ENCODE results near the gene PPP5C.
"Not testable (repeated sequence)": the region's sequence is repeated elsewhere in the genome, so short reads cannot be mapped to it uniquely, and the experiment has no call there.

PPP5C gene

DNA sequence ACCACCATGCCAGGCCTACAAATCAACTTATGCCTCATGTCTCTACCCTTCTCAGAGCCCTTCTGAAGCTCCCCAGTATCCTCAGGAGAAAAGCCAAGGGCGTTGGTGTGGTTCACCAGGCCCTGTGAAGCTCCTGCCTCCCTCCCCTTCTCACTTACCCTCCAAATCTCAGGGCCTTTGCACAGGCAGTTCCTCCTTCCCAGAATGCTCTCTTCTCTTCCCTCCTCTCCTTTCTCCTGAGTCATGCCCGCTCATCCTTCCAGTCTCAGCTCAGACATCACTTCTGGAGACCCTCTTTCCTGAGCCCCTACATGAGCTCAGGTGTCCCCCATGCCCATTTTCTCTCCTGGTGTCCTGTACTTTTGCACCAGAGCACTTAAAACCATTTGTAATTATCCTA lies 29.5 kb upstream of the PPP5C start:
- Mint-ChIP-seq H3K4me1 (no peaks in the 10 kb centered on the region), H3K27ac (no peak overlapping the region), H3K4me3 (no peak overlapping the region), H3K36me3 (ENCODE audit: low read depth) (peaks cover 43% of the 10 kb centered on the region), H3K27me3 (ENCODE audit: low read depth) (no peaks in the 10 kb centered on the region), H3K9me3 (no peaks in the 10 kb centered on the region)
- TF ChIP-seq, protein P1, sequence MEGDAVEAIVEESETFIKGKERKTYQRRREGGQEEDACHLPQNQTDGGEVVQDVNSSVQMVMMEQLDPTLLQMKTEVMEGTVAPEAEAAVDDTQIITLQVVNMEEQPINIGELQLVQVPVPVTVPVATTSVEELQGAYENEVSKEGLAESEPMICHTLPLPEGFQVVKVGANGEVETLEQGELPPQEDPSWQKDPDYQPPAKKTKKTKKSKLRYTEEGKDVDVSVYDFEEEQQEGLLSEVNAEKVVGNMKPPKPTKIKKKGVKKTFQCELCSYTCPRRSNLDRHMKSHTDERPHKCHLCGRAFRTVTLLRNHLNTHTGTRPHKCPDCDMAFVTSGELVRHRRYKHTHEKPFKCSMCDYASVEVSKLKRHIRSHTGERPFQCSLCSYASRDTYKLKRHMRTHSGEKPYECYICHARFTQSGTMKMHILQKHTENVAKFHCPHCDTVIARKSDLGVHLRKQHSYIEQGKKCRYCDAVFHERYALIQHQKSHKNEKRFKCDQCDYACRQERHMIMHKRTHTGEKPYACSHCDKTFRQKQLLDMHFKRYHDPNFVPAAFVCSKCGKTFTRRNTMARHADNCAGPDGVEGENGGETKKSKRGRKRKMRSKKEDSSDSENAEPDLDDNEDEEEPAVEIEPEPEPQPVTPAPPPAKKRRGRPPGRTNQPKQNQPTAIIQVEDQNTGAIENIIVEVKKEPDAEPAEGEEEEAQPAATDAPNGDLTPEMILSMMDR (IDR thresholded peaks at IDR 0.05; ENCODE audit: unreplicated experiment in 3 of 3) = no peak

DNA sequence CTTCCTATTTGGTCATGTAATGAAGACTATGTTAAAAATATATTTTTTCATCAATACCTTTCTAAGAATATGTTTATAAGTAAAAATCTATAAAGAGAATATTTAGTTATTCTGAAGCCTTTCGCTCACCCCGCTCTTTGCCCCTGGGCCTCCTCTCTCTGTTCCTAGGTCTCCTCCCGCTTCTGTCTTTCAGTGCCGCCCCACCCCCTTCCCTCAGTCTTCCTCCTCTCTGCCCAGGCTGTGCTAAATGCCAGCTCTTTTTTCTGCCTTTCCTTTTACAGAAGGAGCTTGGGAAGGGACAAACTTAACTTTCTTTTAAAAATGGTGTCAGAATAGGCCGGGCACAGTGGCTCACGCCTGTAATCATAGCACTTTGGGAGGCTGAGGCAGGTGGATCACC lies 27.3 kb upstream of the PPP5C start:
- TF ChIP-seq, protein P1 (IDR thresholded peaks at IDR 0.05; ENCODE audit: unreplicated experiment in 3 of 3) = no peak
- Mint-ChIP-seq H3K4me3 (no peak overlapping the region), H3K36me3 (ENCODE audit: low read depth) (peaks cover 59% of the 10 kb centered on the region), H3K27ac (no peak overlapping the region), H3K4me1 (no peaks in the 10 kb centered on the region), H3K27me3 (ENCODE audit: low read depth) (no peaks in the 10 kb centered on the region), H3K9me3 (peaks cover 3% of the 10 kb centered on the region)

DNA sequence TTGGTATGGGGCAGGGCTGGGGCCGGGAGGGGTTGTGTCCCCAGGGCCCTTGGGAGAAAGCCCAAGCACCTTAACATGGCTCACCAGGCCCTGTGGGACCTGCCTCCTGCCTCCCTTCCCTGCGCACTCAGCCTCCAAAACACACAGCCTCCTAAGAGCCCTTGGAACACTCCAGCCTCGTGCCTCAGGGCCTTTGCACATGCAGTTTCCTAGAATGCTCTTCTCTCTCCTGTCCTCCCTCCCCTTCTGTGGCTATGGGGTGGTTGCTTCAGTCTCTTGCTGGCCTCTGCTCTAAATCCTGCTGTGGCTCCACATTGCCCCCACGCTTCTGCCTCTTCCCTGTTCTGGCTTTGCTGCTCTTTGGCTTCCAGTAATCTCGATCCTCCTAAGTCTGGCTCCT lies 26.3 kb upstream of the PPP5C start:
- Mint-ChIP-seq H3K36me3 (ENCODE audit: low read depth) (peaks cover 57% of the 10 kb centered on the region), H3K9me3 (peaks cover 7% of the 10 kb centered on the region), H3K4me3 (no peak overlapping the region), H3K27ac (no peak overlapping the region), H3K4me1 (no peaks in the 10 kb centered on the region), H3K27me3 (ENCODE audit: low read depth) (no peaks in the 10 kb centered on the region)
- TF ChIP-seq, protein P1 (IDR thresholded peaks at IDR 0.05; ENCODE audit: unreplicated experiment in 3 of 3) = no peak

DNA sequence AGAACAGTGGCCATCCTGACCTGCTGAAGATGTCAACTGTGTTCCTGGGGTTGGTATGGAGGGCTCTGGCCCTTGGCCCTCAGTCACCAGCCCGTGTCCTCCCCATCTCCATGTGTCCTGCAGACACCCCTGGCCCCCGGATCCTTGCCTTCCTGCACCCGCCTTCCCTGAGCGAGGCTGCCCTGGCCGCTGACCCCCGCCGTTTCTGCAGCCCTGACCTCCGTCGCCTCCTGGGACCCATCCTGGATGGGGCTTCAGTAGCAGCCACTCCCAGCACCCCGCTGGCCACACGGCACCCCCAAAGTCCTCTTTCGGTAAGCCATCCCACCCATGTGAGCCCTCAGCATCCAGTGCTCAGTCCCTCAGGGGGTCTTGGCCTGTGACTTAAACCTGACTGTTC lies 25.2 kb upstream of the PPP5C start:
- TF ChIP-seq, protein P1 (IDR thresholded peaks at IDR 0.05; ENCODE audit: unreplicated experiment in 3 of 3) = no peak
- Mint-ChIP-seq H3K27me3 (ENCODE audit: low read depth) (no peaks in the 10 kb centered on the region), H3K27ac (no peak overlapping the region), H3K36me3 (ENCODE audit: low read depth) (peaks cover 62% of the 10 kb centered on the region), H3K9me3 (peaks cover 18% of the 10 kb centered on the region), H3K4me3 (no peak overlapping the region), H3K4me1 (no peaks in the 10 kb centered on the region)

DNA sequence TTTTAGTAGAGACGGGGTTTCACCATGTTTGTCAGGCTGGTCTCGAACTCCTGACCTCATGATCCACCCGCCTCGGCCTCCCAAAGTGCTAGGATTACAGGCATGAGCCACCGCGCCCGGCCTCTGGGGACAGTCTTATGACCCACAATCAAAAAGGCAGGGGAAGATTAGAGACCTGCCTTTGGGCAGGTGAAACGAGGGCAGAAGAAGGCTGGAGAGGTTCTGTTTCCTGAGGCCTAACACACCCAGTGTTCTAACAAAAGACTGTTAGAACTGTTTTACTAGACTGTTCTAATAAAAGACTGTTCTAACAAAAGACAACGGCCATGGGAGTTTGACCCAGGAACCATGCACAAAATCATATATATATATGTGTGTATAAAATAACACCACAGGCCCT lies 23.7 kb upstream of the PPP5C start:
- not testable (repeated sequence) for H3K27ac Mint-ChIP-seq; H3K4me3 Mint-ChIP-seq; H3K27me3 Mint-ChIP-seq (ENCODE audit: low read depth)

DNA sequence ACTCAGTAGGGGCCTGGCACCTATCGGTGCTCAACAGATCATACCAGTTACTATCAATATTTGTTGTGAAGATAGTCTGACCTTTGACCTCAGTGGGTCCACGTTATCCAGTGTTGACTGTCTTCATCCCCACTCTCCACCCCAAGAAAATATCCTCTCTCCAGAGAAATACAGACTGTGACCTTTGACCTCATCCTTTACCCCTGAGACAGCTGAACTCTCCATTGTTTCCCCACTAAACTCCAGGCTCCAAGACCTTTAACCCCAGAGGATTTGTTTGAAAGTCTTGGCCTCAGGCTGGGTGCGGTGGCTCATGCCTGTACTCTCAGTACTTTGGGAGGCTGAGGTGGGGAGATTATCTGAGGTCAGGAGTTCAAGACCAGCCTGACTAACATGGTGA lies 22.6 kb upstream of the PPP5C start:
- no peak overlapping the region for H3K27ac Mint-ChIP-seq
- H3K36me3 Mint-ChIP-seq (ENCODE audit: low read depth) = peaks cover 74% of the 10 kb centered on the region
- no peak overlapping the region for H3K4me3 Mint-ChIP-seq
- no peaks in the 10 kb centered on the region for H3K4me1 Mint-ChIP-seq
- TF ChIP-seq, protein P1 (IDR thresholded peaks at IDR 0.05; ENCODE audit: unreplicated experiment in 3 of 3) = no peak
- H3K9me3 Mint-ChIP-seq = peaks cover 32% of the 10 kb centered on the region
- H3K27me3 Mint-ChIP-seq (ENCODE audit: low read depth) = no peaks in the 10 kb centered on the region

More for the DNA sequence above, 23.7 kb upstream of the PPP5C start:
- not testable (repeated sequence) for H3K4me1 Mint-ChIP-seq
- peaks cover 67% of the 10 kb centered on the region for H3K36me3 Mint-ChIP-seq (ENCODE audit: low read depth)
- H3K9me3 Mint-ChIP-seq = peaks cover 28% of the 10 kb centered on the region

All from nephron (organoid).